HG03565 (cell line): ENCODE measurements around the gene TAP2.

Experiments used
- ATAC-seq: cut with Tn5 transposase; IDR thresholded peaks from one replicate; pipeline ENCODE4 v1.9.1; 2021; ENCODE audit warnings: mild to moderate bottlenecking, moderate library complexity; ENCODE audit not compliant: unreplicated experiment

TAP2 gene

GRCh38 chr6:32794510-32794909 is 44.0 kb downstream of the TAP2 start:
- ATAC-seq: no peak

GRCh38 chr6:32792901-32793435 is 45.6 kb downstream of the TAP2 start:
- ATAC-seq: no peak

- ATAC-seq: no peak
Observed at GRCh38 chr6:32790306-32790705, 48.2 kb downstream of the TAP2 start.
